ENCODE results near the gene BRINP3. TPM values are rescaled to one million over a fixed set of nuclear protein-coding genes. Genes with fewer than 3 reads are reported as not detected.

BRINP3 gene
- total RNA-seq, 1 experiment from 2014 or later: not detected

DNA sequence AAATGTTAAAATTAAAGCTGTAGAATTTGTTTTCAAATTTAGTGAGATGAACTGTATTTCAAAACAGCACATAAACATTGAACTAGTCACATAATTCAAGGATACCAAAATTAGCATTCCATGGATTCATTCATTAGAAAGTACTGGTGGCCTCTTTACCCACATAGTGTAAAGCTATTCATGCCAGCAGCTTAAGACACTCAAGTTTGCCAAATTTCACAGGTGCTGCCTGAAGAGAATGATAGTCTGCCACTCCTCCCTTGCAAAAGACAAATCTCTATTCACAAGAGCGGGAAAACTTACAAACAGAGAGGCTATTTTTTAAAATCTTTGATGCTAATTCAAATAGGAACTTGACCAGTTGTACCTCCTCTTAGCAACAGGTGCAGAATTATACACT lies 337.0 kb downstream of the BRINP3 start:
- no peak overlapping the region for H2AFZ ChIP-seq (ENCODE audit: low read length)
- no peaks in the 10 kb centered on the region for H3K36me3 ChIP-seq (ENCODE audit: low read depth, low read length)
- BruUV-seq (replicated peaks): no TSS peak
- intact Hi-C loops (cut with micrococcal nuclease): no loop called here
- TF ChIP-seq, protein P1, sequence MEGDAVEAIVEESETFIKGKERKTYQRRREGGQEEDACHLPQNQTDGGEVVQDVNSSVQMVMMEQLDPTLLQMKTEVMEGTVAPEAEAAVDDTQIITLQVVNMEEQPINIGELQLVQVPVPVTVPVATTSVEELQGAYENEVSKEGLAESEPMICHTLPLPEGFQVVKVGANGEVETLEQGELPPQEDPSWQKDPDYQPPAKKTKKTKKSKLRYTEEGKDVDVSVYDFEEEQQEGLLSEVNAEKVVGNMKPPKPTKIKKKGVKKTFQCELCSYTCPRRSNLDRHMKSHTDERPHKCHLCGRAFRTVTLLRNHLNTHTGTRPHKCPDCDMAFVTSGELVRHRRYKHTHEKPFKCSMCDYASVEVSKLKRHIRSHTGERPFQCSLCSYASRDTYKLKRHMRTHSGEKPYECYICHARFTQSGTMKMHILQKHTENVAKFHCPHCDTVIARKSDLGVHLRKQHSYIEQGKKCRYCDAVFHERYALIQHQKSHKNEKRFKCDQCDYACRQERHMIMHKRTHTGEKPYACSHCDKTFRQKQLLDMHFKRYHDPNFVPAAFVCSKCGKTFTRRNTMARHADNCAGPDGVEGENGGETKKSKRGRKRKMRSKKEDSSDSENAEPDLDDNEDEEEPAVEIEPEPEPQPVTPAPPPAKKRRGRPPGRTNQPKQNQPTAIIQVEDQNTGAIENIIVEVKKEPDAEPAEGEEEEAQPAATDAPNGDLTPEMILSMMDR (conservative IDR thresholded peaks at IDR 0.05; ENCODE audit: low read depth, low read length): no peak
- TF ChIP-seq EZH2phosphoT487 (IDR thresholded peaks at IDR 0.05; ENCODE audit: borderline replicate concordance, low read length) (no peak), EZH2 (IDR thresholded peaks at IDR 0.05; ENCODE audit: low read length, unreplicated experiment) (no peak)
- no peak overlapping the region for H3K4me3 ChIP-seq (ENCODE audit: low read length)
- ChIA-PET POLR2A (ENCODE audit: unreplicated experiment) (no interaction called here), CTCF (no interaction called here)
- no peaks in the 10 kb centered on the region for H3K4me1 ChIP-seq (ENCODE audit: insufficient read depth, low read length)
- no peak overlapping the region for H3K4me2 ChIP-seq (ENCODE audit: low read length)
- H3K9me3 ChIP-seq (ENCODE audit: low read length): no peaks in the 10 kb centered on the region
- no peak overlapping the region for H3K9ac ChIP-seq (ENCODE audit: low read length)
- H4K20me1 ChIP-seq (ENCODE audit: low read length): no peaks in the 10 kb centered on the region
- H3K79me2 ChIP-seq (ENCODE audit: low read length): no peaks in the 10 kb centered on the region
- DNase-seq (no peak), ATAC-seq (no peak)
- H3K27me3 ChIP-seq (ENCODE audit: low read length): peaks cover 5% of the 10 kb centered on the region; the same call in 1 of the 2 replicates
- no peaks in the 10 kb centered on the region for H3K9me2 ChIP-seq (replicated peaks; ENCODE audit: low read length)
- no peaks in the 10 kb centered on the region for H3F3A ChIP-seq (ENCODE audit: low read length, unreplicated experiment)
- H3K27ac ChIP-seq (ENCODE audit: low read length): no peak overlapping the region

DNA sequence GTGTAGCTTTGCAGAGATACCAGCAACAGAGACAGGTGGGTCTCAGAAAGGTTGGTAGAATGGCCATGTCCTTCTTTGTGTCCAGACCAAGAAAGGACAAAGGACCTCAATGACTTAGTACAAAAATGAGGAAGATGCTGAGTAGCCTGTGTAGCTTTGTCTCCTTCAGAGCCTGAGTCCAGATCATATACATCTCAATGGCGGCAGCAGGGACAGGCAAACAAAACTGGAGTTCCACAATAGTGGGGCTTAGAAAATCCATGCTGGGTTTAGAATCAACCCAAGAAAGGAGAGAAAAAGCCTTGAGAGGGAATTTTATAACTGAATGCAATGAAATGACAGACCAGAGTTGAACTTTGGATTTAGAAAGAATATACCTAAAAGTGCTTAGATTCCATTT lies 339.0 kb downstream of the BRINP3 start:
- H3K4me3 ChIP-seq (ENCODE audit: low read length): no peak overlapping the region
- H3K9ac ChIP-seq (ENCODE audit: low read length): no peak overlapping the region
- DNase-seq (no peak), ATAC-seq (no peak)
- TF ChIP-seq, protein P1 (conservative IDR thresholded peaks at IDR 0.05; ENCODE audit: low read depth, low read length): no peak
- no peak for TF ChIP-seq EZH2 (IDR thresholded peaks at IDR 0.05; ENCODE audit: low read length, unreplicated experiment)
- no peak for TF ChIP-seq EZH2phosphoT487 (IDR thresholded peaks at IDR 0.05; ENCODE audit: borderline replicate concordance, low read length)
- H3F3A ChIP-seq (ENCODE audit: low read length, unreplicated experiment): no peaks in the 10 kb centered on the region
- no peak overlapping the region for H3K4me2 ChIP-seq (ENCODE audit: low read length)
- peaks cover 5% of the 10 kb centered on the region; the same call in 1 of the 2 replicates for H3K27me3 ChIP-seq (ENCODE audit: low read length)
- no peaks in the 10 kb centered on the region for H3K79me2 ChIP-seq (ENCODE audit: low read length)
- H2AFZ ChIP-seq (ENCODE audit: low read length): no peak overlapping the region
- no peaks in the 10 kb centered on the region for H3K9me2 ChIP-seq (replicated peaks; ENCODE audit: low read length)
- intact Hi-C loops (cut with micrococcal nuclease): no loop called here
- H4K20me1 ChIP-seq (ENCODE audit: low read length): no peaks in the 10 kb centered on the region
- ChIA-PET CTCF (interaction anchor here (0.6 kb wide), 1 partner anchor 20 kb away, joined by 3 read pairs; no protein-coding TSS in a partner anchor), POLR2A (ENCODE audit: unreplicated experiment) (no interaction called here)
- no peaks in the 10 kb centered on the region for H3K4me1 ChIP-seq (ENCODE audit: insufficient read depth, low read length)
- no peak overlapping the region for H3K27ac ChIP-seq (ENCODE audit: low read length)
- BruUV-seq (replicated peaks): no TSS peak
- H3K36me3 ChIP-seq (ENCODE audit: low read depth, low read length): no peaks in the 10 kb centered on the region
- no peaks in the 10 kb centered on the region for H3K9me3 ChIP-seq (ENCODE audit: low read length)

DNA sequence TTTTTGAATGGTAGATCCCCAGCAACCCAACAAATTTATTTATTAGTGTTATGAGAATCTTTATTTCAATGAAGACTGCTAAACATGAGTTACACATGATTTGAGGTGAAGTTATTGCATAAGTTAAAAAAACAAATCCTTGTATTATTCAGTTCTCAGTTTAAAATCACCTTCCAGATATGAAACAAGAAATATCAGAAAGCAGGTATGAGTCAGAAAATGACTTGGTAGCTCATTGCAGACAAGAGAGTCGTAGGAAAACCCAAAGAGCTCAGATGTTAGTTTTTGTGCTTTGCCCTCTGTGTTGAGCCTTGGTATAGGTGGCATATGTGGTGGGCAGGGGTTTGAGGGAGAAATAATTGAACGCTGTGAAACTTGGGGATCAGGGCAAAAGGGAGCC lies 339.4 kb downstream of the BRINP3 start:
- TF ChIP-seq EZH2 (IDR thresholded peaks at IDR 0.05; ENCODE audit: low read length, unreplicated experiment) (no peak), EZH2phosphoT487 (IDR thresholded peaks at IDR 0.05; ENCODE audit: borderline replicate concordance, low read length) (no peak)
- TF ChIP-seq, protein P1 (conservative IDR thresholded peaks at IDR 0.05; ENCODE audit: low read depth, low read length): no peak
- no peak overlapping the region for H3K27ac ChIP-seq (ENCODE audit: low read length)
- no peak overlapping the region for H2AFZ ChIP-seq (ENCODE audit: low read length)
- no peaks in the 10 kb centered on the region for H4K20me1 ChIP-seq (ENCODE audit: low read length)
- BruUV-seq (replicated peaks): no TSS peak
- no peak overlapping the region for H3K4me3 ChIP-seq (ENCODE audit: low read length)
- POLR2A ChIA-PET (ENCODE audit: unreplicated experiment): no interaction called here
- no peak for ATAC-seq
- H3K4me1 ChIP-seq (ENCODE audit: insufficient read depth, low read length): no peaks in the 10 kb centered on the region
- H3K4me2 ChIP-seq (ENCODE audit: low read length): no peak overlapping the region
- DNase-seq: peak; percentile 50
- no peaks in the 10 kb centered on the region for H3F3A ChIP-seq (ENCODE audit: low read length, unreplicated experiment)
- H3K27me3 ChIP-seq (ENCODE audit: low read length): peaks cover 5% of the 10 kb centered on the region; the same call in 1 of the 2 replicates
- no peaks in the 10 kb centered on the region for H3K9me2 ChIP-seq (replicated peaks; ENCODE audit: low read length)
- CTCF ChIA-PET: interaction anchor here (0.6 kb wide), 1 partner anchor 21 kb away, joined by 3 read pairs; no protein-coding TSS in a partner anchor
- no peaks in the 10 kb centered on the region for H3K79me2 ChIP-seq (ENCODE audit: low read length)
- no peak overlapping the region for H3K9ac ChIP-seq (ENCODE audit: low read length)
- intact Hi-C loops (cut with micrococcal nuclease): no loop called here
- no peaks in the 10 kb centered on the region for H3K36me3 ChIP-seq (ENCODE audit: low read depth, low read length)
- H3K9me3 ChIP-seq (ENCODE audit: low read length): no peaks in the 10 kb centered on the region

All from PC-3 (cell line).